Right lobe of liver (tissue), 6 donors: ENCODE measurements around the gene ANKRD13B. TPM values are rescaled to one million over a fixed set of nuclear protein-coding genes. Genes with fewer than 3 reads are reported as not detected.
A peak's percentile ranks its signal among the peaks of the same experiment; 100 is the strongest.

Experiments
- ATAC-seq, 4 donors: fragments of 200-7000 bp; cut with Tn5 transposase; one replicate each; pipeline ENCODE4 v1.9.1; 2020; ENCODE audit warnings: mild to moderate bottlenecking in 4 of 4, moderate library complexity in 4 of 4
- DNase-seq, 3 donors: peaks; one replicate each; pipeline ENCODE4 v3.0.0-alpha.2; 2020
- H3K27ac ChIP-seq, 3 donors: fragments of 200-600 bp; one replicate each; pipeline ENCODE4 v1.8.0; 2022
- H3K27me3 ChIP-seq, 2 donors: fragments of 200-600 bp; one replicate each; pipeline ENCODE4 v1.8.0; 2022
- H3K36me3 ChIP-seq, 4 donors: fragments of 200-600 bp; sonication (generic) in 1 of 4; one replicate each; pipeline versions ENCODE4 v1.5.1 to v1.8.0; 2017 to 2022; ENCODE audit warnings: control low read depth in 1 of 4
- H3K4me1 ChIP-seq, 4 donors: fragments of 200-600 bp; sonication (generic) in 1 of 4; one replicate each; pipeline versions ENCODE4 v1.5.1 to v1.8.0; 2017 to 2022; ENCODE audit warnings: control low read depth in 1 of 4
- H3K4me3 ChIP-seq, 3 donors: fragments of 200-600 bp; one replicate each; pipeline ENCODE4 v1.8.0; 2022
- H3K9me3 ChIP-seq, 4 donors: fragments of 200-600 bp; sonication (generic) in 1 of 4; one replicate each; pipeline versions ENCODE4 v1.5.1 to v1.8.0; 2017 to 2022; ENCODE audit warnings: control low read depth in 1 of 4
- POLR2A ChIP-seq: fragments of 450-650 bp; IDR thresholded peaks from one replicate; pipeline ENCODE4 v1.6.1; 2017; ENCODE audit warnings: antibody characterized with exemption, mild to moderate bottlenecking
- WGBS: methylation state at CpG from one replicate; pipeline ENCODE4 v1.1.6; 2018; ENCODE audit warnings: low coverage, low lambda C conversion rate; ENCODE audit not compliant: insufficient coverage; ENCODE audit errors: missing lambda C conversion rate; 5-methylcytosine and 5-hydroxymethylcytosine counted together
- intact Hi-C, 2 donors: fragments of 100-400 bp; cut with DNase I; formaldehyde crosslinking; loops; one replicate each; pipeline versions ENCODE4 v1.11.2 to v1.14.1; 2022
- total RNA-seq, 6 experiments: library from RNA; depleted of rRNA in 2 of 6; stranded (reverse); fragments of >200 nt in 2 of 6; fragmentation: NEBNext Ultra II Directional in 3 of 6; extraction: Animal tissue kit (Norgen Biotek cat#: 25700) in 3 of 6; gene quantifications; one replicate each; pipeline versions ENCODE4 v1.1.0 to v1.2.4, GENCODE V29; 2016 to 2023
- TF ChIP-seq, protein P1 (sequence below), 4 donors: fragments of 200-600 bp in 3 of 4; fragments of 450-650 bp in 1 of 4; IDR thresholded peaks; one replicate each; pipeline versions ENCODE4 v1.5.1 to v1.8.0; 2016 to 2022; ENCODE audit warnings: antibody characterized with exemption in 4 of 4, mild to moderate bottlenecking in 2 of 4
- donor health status: DM: no; HTN: yes; CAD: no.
- donor health status: DM: no; HTN: no; CAD: no.
- donor health status: DM: no; HTN: no; CAD: no.
- donor health status: DM: no; HTN: yes; CAD: no.
- donor health status: DM: no; HTN: yes; CAD: no.

The ANKRD13B gene
- total RNA-seq, 6 experiments from 2014 or later = 0.37 to 1.6 (median 0.88) TPM

DNA sequence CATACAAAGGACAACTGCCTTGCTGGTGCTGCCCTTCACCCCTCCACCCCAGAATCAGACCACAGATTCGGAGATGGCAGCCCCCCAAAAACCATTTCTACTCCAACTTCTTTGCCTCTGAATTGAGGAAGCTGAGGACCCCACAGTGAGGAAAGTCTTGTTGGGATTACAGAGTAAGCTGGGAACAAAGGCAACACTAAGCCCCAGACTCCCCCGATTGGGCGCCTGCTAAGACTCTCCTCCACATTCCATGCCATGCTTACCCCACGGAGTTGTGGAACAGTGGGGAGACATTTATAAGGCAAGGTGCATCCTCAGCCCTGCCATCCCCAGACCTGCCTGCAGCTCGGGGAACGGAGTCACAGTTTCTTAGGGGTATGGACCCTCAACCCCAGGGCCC is 5.3 kb upstream of the ANKRD13B start:
- ATAC-seq (no peak), DNase-seq (peak in 1 of 3 donors; percentile 12)
- WGBS = 79% methylated on average over 2 of the region's 6 CpGs
- Histone ChIP-seq H3K27me3 (no peaks in the 10 kb centered on the region), H3K4me3 (no peak overlapping the region), H3K9me3 (no peaks in the 10 kb centered on the region), H3K4me1 (peaks cover 0 to 33% (median 15%) of the 10 kb centered on the region in 4 donors), H3K27ac (peak overlapping the region in 1 of 3 donors; percentile 77), H3K36me3 (no peaks in the 10 kb centered on the region)
- TF ChIP-seq, protein P1, sequence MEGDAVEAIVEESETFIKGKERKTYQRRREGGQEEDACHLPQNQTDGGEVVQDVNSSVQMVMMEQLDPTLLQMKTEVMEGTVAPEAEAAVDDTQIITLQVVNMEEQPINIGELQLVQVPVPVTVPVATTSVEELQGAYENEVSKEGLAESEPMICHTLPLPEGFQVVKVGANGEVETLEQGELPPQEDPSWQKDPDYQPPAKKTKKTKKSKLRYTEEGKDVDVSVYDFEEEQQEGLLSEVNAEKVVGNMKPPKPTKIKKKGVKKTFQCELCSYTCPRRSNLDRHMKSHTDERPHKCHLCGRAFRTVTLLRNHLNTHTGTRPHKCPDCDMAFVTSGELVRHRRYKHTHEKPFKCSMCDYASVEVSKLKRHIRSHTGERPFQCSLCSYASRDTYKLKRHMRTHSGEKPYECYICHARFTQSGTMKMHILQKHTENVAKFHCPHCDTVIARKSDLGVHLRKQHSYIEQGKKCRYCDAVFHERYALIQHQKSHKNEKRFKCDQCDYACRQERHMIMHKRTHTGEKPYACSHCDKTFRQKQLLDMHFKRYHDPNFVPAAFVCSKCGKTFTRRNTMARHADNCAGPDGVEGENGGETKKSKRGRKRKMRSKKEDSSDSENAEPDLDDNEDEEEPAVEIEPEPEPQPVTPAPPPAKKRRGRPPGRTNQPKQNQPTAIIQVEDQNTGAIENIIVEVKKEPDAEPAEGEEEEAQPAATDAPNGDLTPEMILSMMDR (IDR thresholded peaks at IDR 0.05) = no peak
- TF ChIP-seq POLR2A = no peak
- intact Hi-C loops = no loop called here

DNA sequence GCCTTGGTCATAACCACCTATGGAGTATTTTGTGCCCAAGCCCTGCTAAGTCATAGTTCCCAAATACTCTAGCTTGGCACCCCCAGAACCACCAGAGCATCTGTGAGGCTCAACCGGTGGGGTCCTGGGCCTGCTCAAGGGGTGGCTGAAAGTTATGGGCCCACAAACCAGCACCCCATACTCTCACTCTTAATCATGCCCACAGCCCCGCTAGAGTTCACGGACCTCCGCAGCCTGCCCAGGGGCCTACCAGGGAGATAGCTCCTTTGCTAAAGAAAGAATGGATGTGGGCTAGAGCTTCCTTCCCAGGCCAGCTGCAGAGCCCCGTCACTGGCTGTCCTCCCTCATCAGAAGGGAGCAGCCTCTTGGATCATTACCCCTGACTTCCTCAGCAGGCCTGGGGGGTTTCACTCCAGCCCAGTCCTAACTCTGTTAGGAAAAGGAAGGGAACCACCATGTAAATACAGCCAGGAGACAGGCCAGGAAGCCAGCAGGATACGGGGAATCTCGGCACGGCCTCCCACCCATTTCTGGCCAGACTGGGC is 4.8 kb upstream of the ANKRD13B start:
- no peaks in the 10 kb centered on the region for H3K27me3 ChIP-seq
- no peaks in the 10 kb centered on the region for H3K36me3 ChIP-seq
- H3K9me3 ChIP-seq = no peaks in the 10 kb centered on the region
- intact Hi-C loops = no loop called here
- peak in 2 of 3 donors; percentile 13 to 38 for DNase-seq
- 26% methylated on average over 7 of the region's 8 CpGs for whole genome bisulfite sequencing
- TF ChIP-seq, protein P1 (IDR thresholded peaks at IDR 0.05) = no peak
- no peak for TF ChIP-seq POLR2A
- peak overlapping the region; percentile 66 to 84 (median 73) for H3K4me3 ChIP-seq
- H3K27ac ChIP-seq = peak overlapping the region; percentile 26 to 77 (median 55)
- ATAC-seq = no peak
- H3K4me1 ChIP-seq = peaks cover 0 to 35% (median 16%) of the 10 kb centered on the region in 4 donors

DNA sequence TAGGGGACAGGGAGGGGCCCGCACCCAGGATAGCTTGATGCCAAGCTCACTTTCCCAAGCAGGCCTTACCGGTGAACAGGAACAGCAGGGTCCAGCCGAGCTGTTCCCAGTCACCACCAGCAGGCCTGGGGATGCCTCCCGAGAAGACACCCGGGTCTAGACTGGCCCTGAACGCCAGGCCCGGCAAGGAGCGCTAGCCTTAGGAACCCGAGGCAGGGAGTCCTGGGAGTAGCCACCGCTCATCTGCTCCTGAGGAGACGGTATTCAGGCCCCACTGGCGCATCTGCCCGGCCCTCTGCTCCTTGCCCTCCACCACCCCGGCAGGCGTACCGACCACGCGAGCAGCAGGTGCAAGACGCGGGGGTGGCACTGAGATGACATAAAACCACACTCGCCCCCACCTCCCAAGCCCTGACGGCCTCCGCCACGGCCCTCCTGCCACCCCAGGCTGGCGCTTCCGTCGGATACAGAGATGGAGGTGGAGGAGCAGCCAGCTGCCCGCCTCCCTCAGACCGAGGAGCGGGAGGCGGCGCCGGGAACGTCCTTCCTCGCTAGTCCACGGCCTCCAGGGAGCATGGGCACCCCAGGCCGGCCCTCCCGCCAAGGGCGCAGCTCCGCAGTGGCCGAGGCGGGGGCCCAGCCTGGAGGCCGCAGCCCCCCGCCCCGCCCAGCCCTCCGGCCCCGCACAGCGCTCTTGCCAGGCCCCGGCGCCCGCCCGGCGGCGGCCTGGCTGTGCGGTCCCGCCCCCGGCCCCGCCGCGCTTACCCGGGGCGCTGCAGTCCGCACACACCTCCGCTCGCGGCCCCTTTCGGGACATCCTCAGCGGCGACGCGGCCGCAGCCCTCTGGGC is 4.1 kb upstream of the ANKRD13B start:
- Histone ChIP-seq H3K9me3 (no peaks in the 10 kb centered on the region), H3K36me3 (no peaks in the 10 kb centered on the region), H3K4me1 (peaks cover 0 to 35% (median 16%) of the 10 kb centered on the region in 4 donors), H3K27me3 (no peaks in the 10 kb centered on the region), H3K27ac (peak overlapping the region; percentile 26 to 77 (median 55)), H3K4me3 (peak overlapping the region; percentile 66 to 84 (median 73))
- ATAC-seq (peak; percentile 5 to 17 (median 8)), DNase-seq (peak in 1 of 3 donors; percentile 62)
- intact Hi-C loops = no loop called here
- no peak for TF ChIP-seq POLR2A
- TF ChIP-seq, protein P1 (IDR thresholded peaks at IDR 0.05) = no peak
- 0% methylated on average over 6 of the region's 72 CpGs for WGBS

DNA sequence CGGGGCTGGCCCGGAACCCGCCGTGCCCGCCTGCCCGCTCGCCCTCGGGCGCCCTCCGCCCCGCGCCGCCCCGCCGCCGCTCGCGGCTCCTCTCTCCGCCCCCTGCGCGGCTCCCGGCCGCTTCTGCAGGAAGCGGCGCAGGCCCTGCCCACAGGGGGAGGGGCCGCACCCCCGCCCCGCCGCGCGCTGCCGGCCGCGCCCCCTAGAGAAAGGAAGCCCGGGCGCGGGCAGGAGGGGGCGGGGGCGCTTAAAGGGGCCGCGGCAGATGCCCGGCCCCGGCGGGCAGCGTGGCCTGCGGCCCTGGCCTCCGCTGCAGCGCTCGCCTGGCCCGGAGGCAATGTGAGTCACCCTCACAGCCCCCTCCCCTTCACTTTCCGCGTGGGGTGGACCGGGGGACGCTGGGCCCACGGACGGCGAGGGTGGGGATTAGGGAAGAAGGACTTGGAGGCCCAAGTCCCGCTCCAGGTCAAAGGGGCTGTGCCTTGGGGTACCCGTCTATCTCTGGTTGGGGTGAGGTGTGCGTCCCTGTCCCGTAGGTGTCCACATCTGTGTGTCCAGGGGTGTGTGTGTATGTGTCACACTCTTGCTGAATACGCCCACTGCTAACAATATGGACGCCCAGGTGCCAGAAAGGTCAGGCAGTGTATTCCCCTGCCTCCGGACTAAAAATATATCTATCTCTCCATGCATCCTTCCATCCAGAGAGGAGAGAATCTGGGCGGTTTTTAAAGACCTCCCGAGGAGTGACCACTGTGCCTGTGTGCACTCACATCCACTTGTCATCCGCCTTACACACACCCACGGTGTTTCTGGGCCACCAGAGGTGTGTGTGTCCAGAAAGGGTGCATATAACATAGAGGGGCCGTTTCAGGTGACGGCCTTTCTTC is 3.2 kb upstream of the ANKRD13B start, which contains the start of gene GIT1:
Gene GIT1, minus strand, starts transcription at position 125 of the 887 bp plus-strand sequence. CDS start 270 bp downstream, outside the sequence.
- no peaks in the 10 kb centered on the region for H3K9me3 ChIP-seq
- peak; percentile 70 for TF ChIP-seq POLR2A
- TF ChIP-seq, protein P1 (IDR thresholded peaks at IDR 0.05) = no peak
- ATAC-seq (peak; percentile 79 to 93 (median 86)), DNase-seq (peak; percentile 89 to 90 (median 90))
- peaks cover 0 to 35% (median 16%) of the 10 kb centered on the region in 4 donors for H3K4me1 ChIP-seq
- 23% methylated on average over 13 of the region's 70 CpGs for WGBS
- H3K27ac ChIP-seq = peak within 1 kb of the TSS; percentile 62 to 77 (median 67)
- no peaks in the 10 kb centered on the region for H3K27me3 ChIP-seq
- intact Hi-C loops = no loop called here
- no peaks in the 10 kb centered on the region for H3K36me3 ChIP-seq
- peak within 1 kb of the TSS; percentile 66 to 84 (median 73) for H3K4me3 ChIP-seq
